ENCODE results near the gene ARL2.

The ARL2 gene

DNA sequence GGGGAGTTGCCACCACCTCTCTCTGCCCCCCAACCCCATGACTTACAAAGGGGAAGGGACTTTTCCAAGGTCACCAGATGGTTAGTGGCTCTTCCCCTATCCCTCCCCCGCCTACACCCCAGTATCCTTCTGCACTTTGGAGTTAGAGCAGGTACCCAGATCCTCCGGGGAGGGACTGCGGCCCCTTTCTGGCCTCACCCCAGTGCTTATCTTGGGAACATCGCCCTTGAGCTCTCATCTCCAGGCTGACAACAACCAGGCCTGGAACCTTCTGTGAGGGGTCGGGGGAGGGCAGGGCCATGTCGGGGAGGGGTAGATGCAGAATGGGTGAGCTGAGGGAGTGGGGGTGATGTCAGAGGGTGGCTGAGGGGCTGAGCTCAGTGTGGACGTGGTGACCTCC lies 51.9 kb downstream of the ARL2 start:
- H3K4me3 ChIP-seq: no peak overlapping the region
- no peak overlapping the region for H3K27ac ChIP-seq

DNA sequence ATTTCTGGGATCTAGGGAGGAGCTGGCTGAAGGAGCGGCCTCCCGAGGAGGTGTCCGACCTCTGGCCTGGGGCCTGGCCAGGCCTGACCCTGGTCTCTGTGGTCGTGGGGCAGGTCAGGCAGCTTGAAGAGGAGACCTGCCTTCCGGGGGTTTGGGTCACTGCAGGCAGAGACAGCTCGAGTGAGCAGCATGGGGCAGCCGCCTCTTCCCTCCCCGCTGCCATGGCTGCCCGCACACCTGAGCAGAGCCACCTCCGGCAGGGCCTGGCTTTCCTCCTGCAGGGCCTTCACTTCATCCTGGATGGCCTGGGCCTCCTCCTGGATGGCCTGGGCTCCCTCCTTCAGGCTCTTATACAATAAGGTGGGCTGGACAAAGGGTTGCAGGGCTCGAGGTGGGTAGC lies 52.4 kb downstream of the ARL2 start:
- no peak overlapping the region for H3K27ac ChIP-seq
- no peak overlapping the region for H3K4me3 ChIP-seq

DNA sequence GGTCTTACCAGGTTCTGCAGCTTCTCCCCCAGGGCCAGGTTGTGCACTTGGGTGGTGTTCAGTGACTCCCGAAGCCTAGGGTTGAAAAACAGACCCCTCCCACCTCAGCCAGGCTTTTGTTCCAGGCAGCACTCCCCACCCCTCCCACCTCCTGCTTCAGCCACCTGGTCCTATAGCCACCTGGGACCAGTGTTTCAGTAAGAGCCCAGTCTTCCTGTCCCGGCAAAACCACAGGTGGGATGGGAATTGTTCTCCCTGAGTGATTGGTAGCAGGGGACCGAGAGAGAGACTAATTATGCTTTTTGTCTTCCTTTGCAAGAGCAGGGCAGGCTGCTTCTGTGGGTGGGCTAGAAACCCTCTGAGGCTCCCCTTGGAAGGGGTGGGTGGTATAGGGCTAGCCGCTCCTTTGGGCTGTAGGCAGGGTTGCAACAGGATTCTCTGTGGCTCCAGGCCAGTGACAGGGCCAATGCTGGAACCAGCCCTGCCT lies 52.9 kb downstream of the ARL2 start:
- no peak overlapping the region for H3K27ac ChIP-seq
- no peak overlapping the region for H3K4me3 ChIP-seq

DNA sequence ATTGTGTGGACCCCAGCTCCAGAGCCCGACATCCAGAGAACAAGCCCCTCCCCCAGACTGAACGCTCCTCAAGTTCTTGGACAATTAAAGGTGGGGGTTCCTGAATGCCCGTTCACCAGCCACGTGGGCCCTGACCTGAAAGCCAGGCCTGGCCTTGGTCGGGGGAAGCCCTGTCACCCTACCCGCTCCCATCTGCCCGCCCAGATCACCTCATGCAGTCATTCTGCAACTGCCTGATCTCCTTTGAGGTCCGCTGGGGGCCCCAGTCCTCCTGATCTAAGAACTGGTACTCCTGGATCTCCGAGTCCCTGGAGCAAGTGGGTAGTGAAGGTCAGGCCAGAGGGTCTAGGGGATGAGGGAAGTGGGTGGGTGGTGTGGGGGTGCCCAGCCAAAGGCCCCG lies 53.5 kb downstream of the ARL2 start:
- Histone ChIP-seq H3K27ac (no peak overlapping the region), H3K4me3 (no peak overlapping the region)

DNA sequence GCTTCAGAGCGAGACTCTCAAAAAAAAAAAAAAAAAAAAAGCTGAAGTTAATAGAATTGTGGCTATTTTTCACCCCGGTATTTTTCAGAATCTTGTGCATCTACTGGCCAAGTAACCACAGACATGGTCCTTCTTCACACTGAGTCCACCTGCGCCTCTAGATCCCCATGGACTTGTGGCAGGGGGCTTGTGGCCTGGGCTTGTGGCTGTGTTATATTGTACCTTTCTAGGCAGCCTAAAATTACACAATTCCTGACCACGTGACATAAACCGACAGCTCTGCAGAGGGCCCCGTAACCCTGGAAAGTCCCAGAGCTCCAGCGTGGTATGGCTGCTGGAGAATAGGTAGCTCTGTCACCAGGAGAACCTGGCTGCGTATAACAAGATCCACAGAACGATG lies 55.3 kb downstream of the ARL2 start:
- no peak overlapping the region for H3K4me3 ChIP-seq
- H3K27ac ChIP-seq: no peak overlapping the region

All from skin epidermis (tissue), 12 donors.